Endodermal cell (in vitro differentiated cells): ENCODE data around the gene TAPBPL. TPM values are rescaled to one million over a fixed set of nuclear protein-coding genes. Genes with fewer than 3 reads are reported as not detected.

ENCODE experiments used
- DNase-seq: peaks from one replicate; pipeline ENCODE4 v3.0.0-alpha.2; 2017
- H3K27ac ChIP-seq: 2 replicates; pipeline ENCODE4 v1.5.1; 2013; ENCODE audit warnings: mild to moderate bottlenecking, low read depth, low read length, moderate library complexity
- H3K27me3 ChIP-seq: 2 replicates; pipeline ENCODE4 v1.6.1; 2013; ENCODE audit warnings: mild to moderate bottlenecking, low read length, moderate library complexity; ENCODE audit not compliant: insufficient read depth, control insufficient read depth, poor library complexity, severe bottlenecking
- H3K36me3 ChIP-seq: 2 replicates; pipeline ENCODE4 v1.7.0; 2013; ENCODE audit warnings: mild to moderate bottlenecking, low read length, moderate library complexity; ENCODE audit not compliant: control insufficient read depth, insufficient read depth
- H3K4me1 ChIP-seq: one replicate; pipeline ENCODE4 v1.7.0; 2013; ENCODE audit warnings: low read length; ENCODE audit not compliant: control insufficient read depth, insufficient read depth
- H3K4me3 ChIP-seq: 2 replicates; pipeline ENCODE4 v1.5.1; 2013; ENCODE audit warnings: mild to moderate bottlenecking, low read length, moderate library complexity
- H3K9ac ChIP-seq: 2 replicates; pipeline ENCODE4 v1.6.1; 2013; ENCODE audit warnings: mild to moderate bottlenecking, low read length, moderate library complexity; ENCODE audit not compliant: poor library complexity, severe bottlenecking; ENCODE audit errors: extremely low read depth
- H3K9me3 ChIP-seq: 2 replicates; pipeline ENCODE4 v1.6.1; 2013; ENCODE audit warnings: mild to moderate bottlenecking, low read length, moderate library complexity; ENCODE audit not compliant: control insufficient read depth
- H3K27ac Mint-ChIP-seq: 2 replicates; pipeline ENCODE4 v1.8.0; 2020; ENCODE audit warnings: mixed read lengths
- H3K27me3 Mint-ChIP-seq: 2 replicates; pipeline ENCODE4 v1.8.0; 2021; ENCODE audit warnings: mild to moderate bottlenecking, mixed read lengths; ENCODE audit not compliant: insufficient read depth
- H3K36me3 Mint-ChIP-seq: 2 replicates; pipeline ENCODE4 v1.8.0; 2020; ENCODE audit warnings: low read depth, mixed read lengths
- H3K4me1 Mint-ChIP-seq: 2 replicates; pipeline ENCODE4 v1.8.0; 2020; ENCODE audit warnings: mixed read lengths
- H3K4me3 Mint-ChIP-seq: 2 replicates; pipeline ENCODE4 v1.8.0; 2020; ENCODE audit warnings: mild to moderate bottlenecking, moderate library complexity, mixed read lengths
- H3K9me3 Mint-ChIP-seq: 2 replicates; pipeline ENCODE4 v1.8.0; 2020; ENCODE audit warnings: mild to moderate bottlenecking, mixed read lengths
- WGBS, 2 experiments: methylation state at CpG; one replicate each; pipeline versions ENCODE4 v1.1.5 to v1.1.7; 2013; ENCODE audit warnings: missing lambda C conversion rate in 2 of 2, mixed read lengths in 1 of 2; ENCODE audit not compliant: insufficient coverage in 1 of 2, insufficient read length in 1 of 2; 5-methylcytosine and 5-hydroxymethylcytosine counted together
- total RNA-seq, 2 donors: library from RNA; stranded (reverse); fragmentation: NEBNext Ultra II Directional in 1 of 2; extraction: Animal tissue kit (Norgen Biotek cat#: 25700) in 1 of 2; gene quantifications; 2 replicates in 1 of 2; 3 replicates in 1 of 2; pipeline ENCODE4 v1.2.1, GENCODE V29; 2021
- TF ChIP-seq, protein P1 (sequence below): fragments of 200-600 bp; sonication (generic); conservative IDR thresholded peaks from 2 replicates; pipeline ENCODE4 v1.5.0; 2021; ENCODE audit warnings: antibody characterized with exemption, mild to moderate bottlenecking

The TAPBPL gene
- total RNA-seq, 2 donors from 2014 or later: 0.55 to 1.4 TPM

DNA sequence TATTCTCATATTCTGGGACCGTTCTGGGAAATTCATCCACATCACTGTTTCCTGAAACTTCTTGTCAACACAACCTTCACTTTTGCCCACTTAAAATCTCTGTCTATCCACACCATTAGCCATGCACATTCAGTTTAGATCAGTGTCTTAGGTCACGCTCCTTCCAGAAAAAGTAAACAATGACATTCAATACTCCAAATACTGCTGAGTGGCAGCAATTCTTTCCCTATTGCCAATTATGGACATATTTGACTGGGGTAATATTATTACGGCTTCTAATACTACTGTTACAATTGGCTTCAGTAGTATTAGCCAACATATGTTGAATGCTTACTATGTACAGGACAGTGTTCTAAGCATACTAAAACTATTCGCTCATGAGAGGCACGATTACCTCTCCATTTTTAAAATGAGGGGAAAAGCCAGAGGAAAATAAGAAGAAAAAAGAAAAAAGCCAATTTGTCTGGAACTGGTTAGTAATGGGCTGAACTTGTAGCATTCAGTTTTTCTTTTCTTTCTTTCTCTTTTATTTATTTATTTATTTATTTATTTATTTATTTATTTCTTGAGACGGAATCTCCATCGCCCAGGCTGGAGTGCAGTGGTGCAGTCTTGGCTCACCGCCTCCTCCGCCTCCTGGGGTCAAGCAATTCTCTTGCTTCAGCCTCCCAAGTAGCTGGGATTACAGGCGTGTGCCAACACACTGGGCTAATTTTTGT is 44.4 kb upstream of the TAPBPL start:
- TF ChIP-seq, protein P1, sequence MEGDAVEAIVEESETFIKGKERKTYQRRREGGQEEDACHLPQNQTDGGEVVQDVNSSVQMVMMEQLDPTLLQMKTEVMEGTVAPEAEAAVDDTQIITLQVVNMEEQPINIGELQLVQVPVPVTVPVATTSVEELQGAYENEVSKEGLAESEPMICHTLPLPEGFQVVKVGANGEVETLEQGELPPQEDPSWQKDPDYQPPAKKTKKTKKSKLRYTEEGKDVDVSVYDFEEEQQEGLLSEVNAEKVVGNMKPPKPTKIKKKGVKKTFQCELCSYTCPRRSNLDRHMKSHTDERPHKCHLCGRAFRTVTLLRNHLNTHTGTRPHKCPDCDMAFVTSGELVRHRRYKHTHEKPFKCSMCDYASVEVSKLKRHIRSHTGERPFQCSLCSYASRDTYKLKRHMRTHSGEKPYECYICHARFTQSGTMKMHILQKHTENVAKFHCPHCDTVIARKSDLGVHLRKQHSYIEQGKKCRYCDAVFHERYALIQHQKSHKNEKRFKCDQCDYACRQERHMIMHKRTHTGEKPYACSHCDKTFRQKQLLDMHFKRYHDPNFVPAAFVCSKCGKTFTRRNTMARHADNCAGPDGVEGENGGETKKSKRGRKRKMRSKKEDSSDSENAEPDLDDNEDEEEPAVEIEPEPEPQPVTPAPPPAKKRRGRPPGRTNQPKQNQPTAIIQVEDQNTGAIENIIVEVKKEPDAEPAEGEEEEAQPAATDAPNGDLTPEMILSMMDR: no peak
- WGBS, 2 experiments: 93 to 95% methylated on average over 6 to 10 of the region's 10 CpGs
- Histone ChIP-seq H3K4me3 (no peak overlapping the region), H3K27me3 (no peaks in the 10 kb centered on the region), H3K9me3 (no peaks in the 10 kb centered on the region), H3K9ac (no peak overlapping the region), H3K4me1 (no peaks in the 10 kb centered on the region), H3K36me3 (no peaks in the 10 kb centered on the region), H3K27ac (no peak overlapping the region)
- Mint-ChIP-seq H3K36me3 (no peaks in the 10 kb centered on the region), H3K4me3 (no peak overlapping the region), H3K27ac (no peak overlapping the region), H3K9me3 (no peaks in the 10 kb centered on the region), H3K4me1 (no peaks in the 10 kb centered on the region), H3K27me3 (no peaks in the 10 kb centered on the region)
- no peak for DNase-seq

DNA sequence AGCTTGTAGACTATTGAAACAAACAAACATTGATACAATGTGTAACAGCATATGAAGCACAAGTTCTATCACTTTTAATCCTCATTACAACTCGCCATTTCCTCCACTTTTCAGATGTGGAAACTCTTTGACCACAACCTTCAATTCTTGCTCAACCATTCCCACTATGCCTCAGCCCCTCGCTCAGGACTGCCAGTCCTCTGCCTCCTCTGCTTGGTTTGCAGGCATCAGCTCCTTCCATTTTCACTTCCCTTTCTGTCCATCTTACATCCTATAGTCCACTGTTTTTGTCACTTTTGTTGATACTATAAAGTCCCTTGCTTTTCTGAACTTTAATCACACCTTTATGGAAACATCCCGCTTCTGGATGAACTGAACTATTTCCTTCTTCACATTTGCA is 35.2 kb upstream of the TAPBPL start:
- Histone ChIP-seq H3K27ac (no peak overlapping the region), H3K9me3 (no peaks in the 10 kb centered on the region), H3K4me3 (no peak overlapping the region), H3K4me1 (no peaks in the 10 kb centered on the region), H3K36me3 (no peaks in the 10 kb centered on the region), H3K27me3 (no peaks in the 10 kb centered on the region), H3K9ac (no peak overlapping the region)
- TF ChIP-seq, protein P1: no peak
- peaks cover 3% of the 10 kb centered on the region for H3K27me3 Mint-ChIP-seq
- no peaks in the 10 kb centered on the region for H3K9me3 Mint-ChIP-seq
- H3K36me3 Mint-ChIP-seq: no peaks in the 10 kb centered on the region
- H3K4me1 Mint-ChIP-seq: no peaks in the 10 kb centered on the region
- no peak overlapping the region for H3K27ac Mint-ChIP-seq
- H3K4me3 Mint-ChIP-seq: no peak overlapping the region
- WGBS, 2 experiments: 87 to 88% methylated on average over 3 of the region's 3 CpGs
- DNase-seq: no peak

DNA sequence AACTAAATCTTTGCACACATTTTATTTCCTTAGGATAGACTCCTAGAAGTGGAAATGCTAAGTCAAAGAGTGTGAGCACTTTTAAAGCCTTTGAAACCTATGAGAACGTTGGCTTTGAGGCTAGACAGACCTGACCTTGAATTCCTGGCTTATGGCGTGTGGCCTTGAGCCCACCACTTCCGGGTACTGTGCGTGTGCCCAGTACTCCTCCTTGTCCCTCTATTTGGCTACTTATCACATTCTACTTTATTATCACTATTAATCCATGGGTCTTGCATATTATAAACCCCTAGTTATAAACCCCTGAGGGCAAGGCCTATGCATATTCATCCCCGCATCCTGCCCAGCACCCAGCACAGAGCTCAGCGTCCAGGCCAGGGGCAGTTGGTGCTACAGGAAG is 33.0 kb upstream of the TAPBPL start:
- no peaks in the 10 kb centered on the region for H3K9me3 Mint-ChIP-seq
- TF ChIP-seq, protein P1: no peak
- DNase-seq: no peak
- H3K9ac ChIP-seq: no peak overlapping the region
- H3K4me3 Mint-ChIP-seq: no peak overlapping the region
- H3K36me3 ChIP-seq: no peaks in the 10 kb centered on the region
- H3K4me1 ChIP-seq: no peaks in the 10 kb centered on the region
- no peak overlapping the region for H3K4me3 ChIP-seq
- no peaks in the 10 kb centered on the region for H3K36me3 Mint-ChIP-seq
- no peaks in the 10 kb centered on the region for H3K4me1 Mint-ChIP-seq
- no peak overlapping the region for H3K27ac Mint-ChIP-seq
- peaks cover 3% of the 10 kb centered on the region for H3K27me3 Mint-ChIP-seq
- 67 to 79% methylated on average over 3 to 6 of the region's 6 CpGs for WGBS, 2 experiments
- no peak overlapping the region for H3K27ac ChIP-seq
- H3K27me3 ChIP-seq: no peaks in the 10 kb centered on the region
- no peaks in the 10 kb centered on the region for H3K9me3 ChIP-seq
